Common myeloid progenitor, CD34-positive (primary cell): Measurements from ENCODE around the gene PRKAR1B.

ENCODE experiments used
- CTCF ChIA-PET: fragments of 350-600 bp; sonication (Branson Sonifier 250); formaldehyde crosslinking; loops from one replicate; lab custom pipeline; 2021; ENCODE audit warnings: antibody characterized with exemption; lab: Charles Lee
- POLR2A ChIA-PET: fragments of 350-600 bp; sonication (Branson Sonifier 250); formaldehyde crosslinking; loops from one replicate; lab custom pipeline; 2021; ENCODE audit warnings: antibody characterized with exemption; lab: Charles Lee
- DNase-seq, 3 donors: peaks; one replicate each; pipeline versions ENCODE4 v3.0.0 to v3.0.0-alpha.2; 2013
- H3K27ac ChIP-seq, 2 experiments: 1 replicate in 1 of 2; 2 replicates in 1 of 2; pipeline ENCODE4 v1.7.0; 2013; ENCODE audit warnings: inconsistent platforms in 2 of 2, low read length in 2 of 2, mild to moderate bottlenecking in 2 of 2, low read depth in 1 of 2, moderate library complexity in 1 of 2; ENCODE audit not compliant: severe bottlenecking in 2 of 2, insufficient read depth in 1 of 2, poor library complexity in 1 of 2
- H3K27me3 ChIP-seq, 5 experiments: replicated peaks in 2 of 5; 1 replicate in 3 of 5; 2 replicates in 2 of 5; pipeline versions ENCODE4 v1.6.1 to v1.7.0; 2013; ENCODE audit warnings: low read length in 4 of 5, mild to moderate bottlenecking in 2 of 5, moderate library complexity in 2 of 5, inconsistent platforms in 1 of 5; ENCODE audit not compliant: insufficient read depth in 5 of 5, control insufficient read depth in 4 of 5
- H3K36me3 ChIP-seq, 4 experiments: 1 replicate in 2 of 4; 2 replicates in 2 of 4; pipeline versions ENCODE4 v1.6.1 to v1.7.0; 2013; ENCODE audit warnings: low read length in 3 of 4, control low read depth in 1 of 4, mild to moderate bottlenecking in 1 of 4; ENCODE audit not compliant: control insufficient read depth in 4 of 4, insufficient read depth in 4 of 4
- H3K4me1 ChIP-seq, 4 experiments: 1 replicate in 3 of 4; 2 replicates in 1 of 4; pipeline versions ENCODE4 v1.6.1 to v1.7.1; 2013; ENCODE audit warnings: low read length in 3 of 4, mild to moderate bottlenecking in 3 of 4, control low read depth in 1 of 4, inconsistent platforms in 1 of 4, moderate library complexity in 1 of 4; ENCODE audit not compliant: control insufficient read depth in 4 of 4, insufficient read depth in 4 of 4; ENCODE audit errors: control extremely low read depth in 1 of 4
- H3K4me3 ChIP-seq, 7 experiments: 1 replicate in 4 of 7; 2 replicates in 3 of 7; pipeline versions ENCODE4 v1.5.1 to v1.7.0; 2013; ENCODE audit warnings: mild to moderate bottlenecking in 7 of 7, low read length in 6 of 7, moderate library complexity in 6 of 7, inconsistent platforms in 2 of 7, low read depth in 2 of 7, control low read depth in 1 of 7; ENCODE audit not compliant: insufficient read depth in 4 of 7, control insufficient read depth in 1 of 7; ENCODE audit errors: extremely low read depth in 1 of 7
- H3K9me3 ChIP-seq, 5 experiments: 1 replicate in 4 of 5; 2 replicates in 1 of 5; pipeline versions ENCODE4 v1.6.1 to v1.7.1; 2013; ENCODE audit warnings: low read length in 4 of 5, mild to moderate bottlenecking in 2 of 5, inconsistent platforms in 1 of 5, low read depth in 1 of 5, moderate library complexity in 1 of 5; ENCODE audit not compliant: control insufficient read depth in 4 of 5, insufficient read depth in 2 of 5; ENCODE audit errors: control extremely low read depth in 1 of 5
- WGBS: methylation state at CpG from one replicate; pipeline ENCODE4 v1.1.5; 2013; ENCODE audit not compliant: insufficient coverage; 5-methylcytosine and 5-hydroxymethylcytosine counted together

PRKAR1B gene

GRCh38 chr7:601595-602340 is 125.3 kb downstream of the PRKAR1B start:
- peak; percentile 80 to 97 (median 93) for DNase-seq
- Histone ChIP-seq H3K4me3 (peak overlapping the region in 3 of 7 experiments; percentile 40 to 48 (median 40)), H3K27ac (peak overlapping the region; percentile 70 to 96), H3K36me3 (peaks cover 0 to 13% (median 0%) of the 10 kb centered on the region in 4 experiments), H3K4me1 (peaks cover 0 to 55% (median 52%) of the 10 kb centered on the region in 4 experiments), H3K9me3 (no peaks in the 10 kb centered on the region), H3K27me3 (no peaks in the 10 kb centered on the region)
- CTCF ChIA-PET, result interaction anchor here (0.9 kb wide), 1 partner anchor 81 kb away, joined by 3 read pairs; no protein-coding TSS in a partner anchor
- WGBS, result 0% methylated on average over 15 of the region's 39 CpGs
- POLR2A ChIA-PET, result interaction anchor here (0.7 to 1.1 kb wide), 3 partner anchors 9 to 20 kb away, joined by 3 to 14 read pairs (median 3); no protein-coding TSS in a partner anchor

GRCh38 chr7:601036-601594 is 126.0 kb downstream of the PRKAR1B start:
- Histone ChIP-seq H3K4me3 (peak overlapping the region in 3 of 7 experiments; percentile 40 to 48 (median 40)), H3K27me3 (no peaks in the 10 kb centered on the region), H3K9me3 (no peaks in the 10 kb centered on the region), H3K27ac (peak overlapping the region in 1 of 2 experiments; percentile 96), H3K4me1 (peaks cover 0 to 54% (median 51%) of the 10 kb centered on the region in 4 experiments), H3K36me3 (peaks cover 0 to 12% (median 0%) of the 10 kb centered on the region in 4 experiments)
- WGBS, result 79% methylated on average over 12 of the region's 22 CpGs
- DNase-seq, result no peak
- ChIA-PET CTCF (interaction anchor here (0.9 to 1.2 kb wide), 2 partner anchors 10 to 81 kb away, joined by 3 read pairs; no protein-coding TSS in a partner anchor), POLR2A (interaction anchor here (1.0 to 1.1 kb wide), 2 partner anchors 8 to 10 kb away, joined by 3 read pairs; no protein-coding TSS in a partner anchor)

- ChIA-PET POLR2A (interaction anchor here (0.6 kb wide), 1 partner anchor 912 kb away, joined by 5 read pairs; no protein-coding TSS in a partner anchor), CTCF (interaction anchor here (0.9 to 1.2 kb wide), 6 partner anchors 9 to 267 kb away, joined by 3 to 4 read pairs (median 3); no protein-coding TSS in a partner anchor)
- H3K27ac ChIP-seq, result no peak overlapping the region
- H3K9me3 ChIP-seq, result peaks cover 0 to 3% (median 2%) of the 10 kb centered on the region in 5 experiments
- peak overlapping the region in 1 of 7 experiments; percentile 48 for H3K4me3 ChIP-seq
- WGBS, result 96% methylated on average over 22 of the region's 33 CpGs
- peaks cover 0 to 47% (median 44%) of the 10 kb centered on the region in 4 experiments for H3K4me1 ChIP-seq
- peaks cover 0 to 12% (median 2%) of the 10 kb centered on the region in 4 experiments for H3K36me3 ChIP-seq
- no peaks in the 10 kb centered on the region for H3K27me3 ChIP-seq
- no peak for DNase-seq
These were observed 126.7 kb downstream of the PRKAR1B start for GRCh38 chr7:600149-601035.

- ChIA-PET CTCF (interaction anchor here (1.0 kb wide), 1 partner anchor 8 kb away, joined by 4 read pairs; no protein-coding TSS in a partner anchor), POLR2A (no interaction called here)
- Histone ChIP-seq H3K27me3 (no peaks in the 10 kb centered on the region), H3K4me1 (peaks cover 0 to 40% (median 34%) of the 10 kb centered on the region in 4 experiments), H3K36me3 (peaks cover 0 to 9% (median 2%) of the 10 kb centered on the region in 4 experiments), H3K9me3 (peaks cover 0 to 3% (median 2%) of the 10 kb centered on the region in 5 experiments), H3K4me3 (no peak overlapping the region), H3K27ac (no peak overlapping the region)
- DNase-seq, result no peak
- 98% methylated on average over 8 of the region's 19 CpGs for WGBS
These were observed 128.2 kb downstream of the PRKAR1B start for GRCh38 chr7:598899-599298.

GRCh38 chr7:597348-598178 is 129.5 kb downstream of the PRKAR1B start:
- ChIA-PET POLR2A (no interaction called here), CTCF (no interaction called here)
- H3K27me3 ChIP-seq, result no peaks in the 10 kb centered on the region
- no peak overlapping the region for H3K27ac ChIP-seq
- no peak for DNase-seq
- H3K4me1 ChIP-seq, result peaks cover 0 to 39% (median 34%) of the 10 kb centered on the region in 4 experiments
- peaks cover 0 to 3% (median 2%) of the 10 kb centered on the region in 5 experiments for H3K9me3 ChIP-seq
- no peak overlapping the region for H3K4me3 ChIP-seq
- WGBS, result 98% methylated on average over 29 of the region's 35 CpGs
- H3K36me3 ChIP-seq, result peaks cover 0 to 9% (median 2%) of the 10 kb centered on the region in 4 experiments

GRCh38 chr7:596819-597182 is 130.3 kb downstream of the PRKAR1B start:
- CTCF ChIA-PET, result no interaction called here
- WGBS, result 94% methylated on average over 16 of the region's 17 CpGs
- DNase-seq, result no peak
- peaks cover 0 to 9% (median 2%) of the 10 kb centered on the region in 4 experiments for H3K36me3 ChIP-seq
- no peak overlapping the region for H3K4me3 ChIP-seq
- no peak overlapping the region for H3K27ac ChIP-seq
- peaks cover 0 to 36% (median 28%) of the 10 kb centered on the region in 4 experiments for H3K4me1 ChIP-seq
- H3K9me3 ChIP-seq, result peaks cover 0 to 3% (median 2%) of the 10 kb centered on the region in 5 experiments
- no peaks in the 10 kb centered on the region for H3K27me3 ChIP-seq
- POLR2A ChIA-PET, result no interaction called here
